ES-I3 (cell line): ENCODE measurements around the gene HOXA7.

ENCODE experiments used
- H3K36me3 ChIP-seq: 2 replicates; pipeline ENCODE4 v1.6.1; 2013; ENCODE audit warnings: mild to moderate bottlenecking, low read length, control low read depth, moderate library complexity; ENCODE audit not compliant: insufficient read depth
- H3K4me1 ChIP-seq: 2 replicates; pipeline ENCODE4 v1.6.1; 2013; ENCODE audit warnings: mild to moderate bottlenecking, control low read depth, low read length; ENCODE audit not compliant: insufficient read depth
- H3K9ac ChIP-seq: 2 replicates; pipeline ENCODE4 v1.6.1; 2013; ENCODE audit warnings: low read depth, mild to moderate bottlenecking, low read length, moderate library complexity
- H3K9me3 ChIP-seq: 2 replicates; pipeline ENCODE4 v1.6.1; 2013; ENCODE audit warnings: mild to moderate bottlenecking, low read length, moderate library complexity; ENCODE audit not compliant: control insufficient read depth, insufficient read depth

Gene HOXA7

DNA sequence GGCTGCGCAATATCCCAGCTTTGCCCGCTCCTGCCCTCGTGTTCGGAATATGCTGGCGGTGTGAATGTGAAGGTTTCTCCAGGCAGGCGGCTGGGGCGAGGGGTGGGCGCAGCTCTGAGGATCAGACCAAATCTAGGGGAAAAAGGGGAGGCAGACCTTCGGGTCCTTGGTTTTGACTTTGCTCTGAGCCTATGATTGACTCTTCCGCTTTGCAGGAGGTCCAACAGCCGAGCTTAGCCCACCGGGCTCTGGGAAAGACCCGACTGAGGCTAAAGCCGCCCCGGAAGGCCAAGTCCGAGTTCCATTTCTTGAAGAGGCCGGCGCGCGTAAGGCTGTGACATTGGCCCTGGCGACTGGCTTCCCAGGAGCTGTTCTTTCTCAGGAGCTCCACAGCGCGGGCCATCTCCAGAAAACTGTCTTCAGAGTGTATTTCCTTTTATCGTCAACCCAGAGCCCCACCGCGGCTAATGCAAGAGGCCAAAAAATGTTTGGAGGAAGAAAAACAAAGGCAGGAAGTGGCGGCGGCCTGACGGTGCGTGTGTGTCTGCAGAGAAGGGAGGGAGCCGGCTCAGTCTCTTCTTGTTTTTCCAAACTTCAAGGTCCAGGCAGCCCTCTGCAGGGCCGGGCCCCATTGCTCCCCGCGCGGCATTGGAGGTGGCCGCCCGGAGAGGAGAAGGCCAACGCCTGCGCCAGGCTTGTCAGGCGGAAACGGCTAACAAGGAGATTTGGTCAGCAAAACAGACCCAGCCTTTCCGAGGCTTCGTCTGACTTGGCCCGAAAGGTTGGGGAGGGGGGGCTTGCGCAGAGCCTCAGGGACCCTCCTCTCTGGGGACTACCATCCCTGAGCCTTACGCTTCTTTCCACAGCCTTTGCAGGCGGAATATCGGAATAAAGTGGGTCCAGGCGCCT is 32.2 kb upstream of the HOXA7 start:
- no peaks in the 10 kb centered on the region for H3K9me3 ChIP-seq
- no peaks in the 10 kb centered on the region for H3K36me3 ChIP-seq
- H3K4me1 ChIP-seq = peaks cover 11% of the 10 kb centered on the region; the same call in 1 of the 2 replicates
- no peak overlapping the region; the same call in 1 of the 2 replicates for H3K9ac ChIP-seq

GRCh38 chr7:27187475-27188385 is 31.3 kb upstream of the HOXA7 start:
- no peaks in the 10 kb centered on the region for H3K36me3 ChIP-seq
- no peaks in the 10 kb centered on the region for H3K9me3 ChIP-seq
- H3K9ac ChIP-seq = no peak overlapping the region
- H3K4me1 ChIP-seq = peaks cover 11% of the 10 kb centered on the region; the same call in 1 of the 2 replicates

DNA sequence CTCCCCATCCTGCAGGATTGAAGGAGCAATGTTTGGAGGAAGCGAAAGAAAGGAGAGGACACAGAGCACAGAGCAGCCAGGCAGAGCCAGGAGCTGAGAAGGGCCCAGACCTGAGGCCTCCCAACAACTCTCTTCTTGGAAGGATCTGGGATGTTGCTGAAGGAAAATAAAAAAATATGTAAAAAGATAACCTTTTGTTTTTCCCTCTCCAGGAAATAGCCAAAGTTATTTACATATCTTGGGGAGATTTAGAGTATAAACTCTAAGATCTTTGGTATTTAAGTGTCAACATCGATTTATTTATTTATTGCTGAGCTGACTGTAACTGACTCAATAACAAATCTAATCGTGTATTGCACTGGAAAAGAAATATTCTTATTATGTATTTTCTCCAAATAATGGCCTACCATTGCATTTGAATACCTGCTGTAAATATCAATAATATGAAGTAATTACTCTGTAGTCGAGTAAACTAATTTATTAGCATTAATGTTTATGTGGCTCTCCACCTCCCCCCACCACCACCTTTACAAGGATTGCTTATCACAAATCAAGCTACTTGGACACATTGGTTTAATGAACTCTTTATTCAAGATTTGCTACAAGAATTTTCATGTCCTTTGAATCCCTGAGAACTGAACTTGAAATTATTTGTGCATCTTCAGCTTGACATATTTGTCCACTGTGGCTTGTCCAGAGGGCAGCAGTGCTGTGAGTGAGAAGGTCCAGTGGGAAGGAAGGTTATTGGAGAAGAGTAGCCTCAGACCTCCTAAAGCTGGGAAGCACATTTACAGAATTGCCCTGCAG is 30.4 kb upstream of the HOXA7 start:
- H3K36me3 ChIP-seq = no peaks in the 10 kb centered on the region
- no peaks in the 10 kb centered on the region for H3K9me3 ChIP-seq
- no peak overlapping the region for H3K9ac ChIP-seq
- peaks cover 11% of the 10 kb centered on the region; the same call in 1 of the 2 replicates for H3K4me1 ChIP-seq

GRCh38 chr7:27185854-27186667 is 29.6 kb upstream of the HOXA7 start:
- Histone ChIP-seq H3K36me3 (no peaks in the 10 kb centered on the region), H3K9me3 (no peaks in the 10 kb centered on the region), H3K9ac (no peak overlapping the region), H3K4me1 (peaks cover 7% of the 10 kb centered on the region; the same call in 1 of the 2 replicates)

DNA sequence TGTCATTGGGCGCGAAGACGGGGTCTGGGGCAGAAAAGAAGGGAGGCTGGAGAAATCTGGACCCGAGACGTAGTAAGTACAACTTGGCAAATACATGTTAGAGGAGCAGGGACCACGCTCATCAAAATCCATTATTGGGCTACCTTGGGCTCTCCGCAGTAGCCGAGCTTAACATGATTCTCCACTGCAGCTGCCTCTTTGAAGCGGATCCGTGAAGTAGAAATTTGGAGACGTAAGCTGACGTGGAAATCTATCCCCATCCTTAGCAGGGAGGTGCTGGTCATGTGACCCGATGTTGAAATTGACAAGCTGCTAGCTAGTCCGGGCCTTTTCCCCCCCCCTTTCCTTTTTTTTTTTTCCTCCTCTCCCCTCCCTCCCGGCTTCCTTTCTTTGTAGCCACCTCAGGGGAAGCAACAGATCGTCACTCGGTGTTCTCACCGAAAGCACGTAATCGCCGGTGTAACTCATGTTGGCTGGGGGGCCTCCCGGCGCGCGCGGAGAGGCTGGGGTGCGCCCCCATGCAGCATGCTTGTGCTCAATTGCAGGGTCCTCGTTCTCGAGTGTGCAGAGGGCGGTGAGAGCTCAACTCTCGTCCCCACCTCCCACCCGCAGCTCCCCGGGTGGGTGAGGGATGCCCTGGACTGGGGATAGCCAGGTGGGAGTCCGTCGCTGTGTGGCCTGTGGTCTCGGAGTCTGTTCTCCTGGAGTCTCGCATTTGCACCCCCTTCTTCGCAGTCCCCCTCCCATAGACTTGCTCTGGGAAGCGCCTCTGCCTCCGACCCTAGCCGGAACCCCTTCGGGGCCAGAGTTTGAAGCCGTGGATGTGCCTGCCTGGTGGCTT is 28.8 kb upstream of the HOXA7 start, which contains the start of gene HOXA11:
Gene HOXA11, minus strand, starts transcription at position 220 of the 841 bp plus-strand sequence. Its CDS starts 88 bp downstream, at position 132.
- peak within 1 kb of the TSS; percentile 44; the same call in 1 of the 2 replicates for H3K9ac ChIP-seq

GRCh38 chr7:27184337-27185012 is 28.0 kb upstream of the HOXA7 start:
- peaks cover 7% of the 10 kb centered on the region; the same call in 1 of the 2 replicates for H3K4me1 ChIP-seq
- H3K9ac ChIP-seq = peak overlapping the region; percentile 44; the same call in 1 of the 2 replicates
- H3K36me3 ChIP-seq = no peaks in the 10 kb centered on the region
- H3K9me3 ChIP-seq = no peaks in the 10 kb centered on the region

More for the DNA sequence above, 28.8 kb upstream of the HOXA7 start, which contains the start of gene HOXA11:
- Histone ChIP-seq H3K4me1 (peaks cover 7% of the 10 kb centered on the region; the same call in 1 of the 2 replicates), H3K36me3 (no peaks in the 10 kb centered on the region), H3K9me3 (no peaks in the 10 kb centered on the region)

DNA sequence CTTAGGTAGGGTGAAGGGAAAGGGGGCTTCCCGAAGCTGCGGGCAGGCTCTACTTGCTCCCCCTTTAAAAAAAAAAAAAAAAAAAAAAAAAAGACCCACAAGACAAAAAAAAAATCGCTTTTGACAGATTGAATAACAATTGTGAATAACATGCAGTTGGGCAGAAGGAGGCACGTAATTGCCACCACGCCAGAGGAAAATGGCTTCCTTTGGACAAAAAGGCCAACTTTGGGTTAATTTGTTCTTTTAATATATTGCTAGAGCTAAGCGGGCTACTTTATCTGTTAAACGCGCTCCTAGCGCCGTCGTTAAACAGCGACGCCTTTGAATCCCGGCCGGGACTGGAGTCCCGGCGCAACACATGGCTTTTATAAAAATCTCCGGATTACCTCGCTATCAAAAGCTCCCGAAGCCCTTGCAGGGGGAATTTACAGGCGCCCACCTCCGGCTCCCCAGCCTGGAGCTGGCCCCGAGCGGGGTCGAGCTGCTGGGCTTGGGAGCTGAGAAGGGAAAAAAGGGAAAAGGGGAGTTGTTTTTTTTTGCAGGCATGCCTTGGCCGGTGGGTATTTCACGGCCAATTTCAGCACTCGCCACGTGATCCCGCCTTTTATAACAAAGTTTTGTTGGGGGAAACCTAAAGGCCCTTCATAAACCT is 27.3 kb upstream of the HOXA7 start:
- Histone ChIP-seq H3K9ac (peak overlapping the region; percentile 44; the same call in 1 of the 2 replicates), H3K36me3 (no peaks in the 10 kb centered on the region), H3K4me1 (peaks cover 7% of the 10 kb centered on the region; the same call in 1 of the 2 replicates), H3K9me3 (no peaks in the 10 kb centered on the region)

DNA sequence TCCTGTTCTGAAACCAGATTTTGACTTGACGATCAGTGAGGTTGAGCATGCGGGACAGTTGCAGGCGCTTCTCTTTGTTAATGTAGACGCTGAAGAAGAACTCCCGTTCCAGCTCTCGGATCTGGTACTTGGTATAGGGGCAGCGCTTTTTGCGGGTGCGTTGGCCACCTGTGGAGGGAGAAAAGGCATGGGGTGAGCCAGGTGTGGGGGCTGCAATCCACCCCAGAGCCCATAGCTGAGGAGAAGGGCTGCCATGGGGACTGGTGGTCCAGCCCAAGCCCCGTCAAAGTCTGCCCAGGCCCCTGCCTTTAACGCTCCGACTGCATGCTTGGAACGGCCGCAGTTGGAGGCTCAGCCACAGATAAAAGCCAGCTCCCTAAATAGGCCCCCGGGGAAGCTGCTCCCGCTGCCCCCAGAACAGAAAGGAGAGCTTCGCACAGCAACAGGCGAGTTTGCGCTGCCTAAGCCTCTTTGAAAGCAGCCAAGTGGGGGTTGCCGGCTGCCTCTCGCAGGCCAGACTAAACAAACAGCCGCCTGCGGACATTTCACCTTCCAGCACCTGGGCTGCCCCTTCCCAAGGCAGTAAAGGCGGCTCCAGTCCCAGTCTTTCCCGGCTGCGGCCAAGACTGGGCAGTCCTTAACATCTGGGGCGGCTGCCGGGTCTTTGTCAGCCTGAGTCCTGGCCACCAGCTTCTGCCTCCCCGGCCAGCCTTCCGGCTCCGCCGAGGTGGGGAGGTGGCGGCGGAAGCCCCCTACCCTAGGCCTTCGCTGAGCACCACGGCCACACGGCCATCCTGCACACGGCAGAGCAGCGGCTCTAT is 26.6 kb upstream of the HOXA7 start:
- Histone ChIP-seq H3K4me1 (peaks cover 7% of the 10 kb centered on the region; the same call in 1 of the 2 replicates), H3K9me3 (no peaks in the 10 kb centered on the region), H3K9ac (peak overlapping the region; percentile 44; the same call in 1 of the 2 replicates)

GRCh38 chr7:27182285-27182841 is 25.9 kb upstream of the HOXA7 start:
- H3K9ac ChIP-seq = no peak overlapping the region

More for the DNA sequence above, 26.6 kb upstream of the HOXA7 start:
- H3K36me3 ChIP-seq = no peaks in the 10 kb centered on the region

DNA sequence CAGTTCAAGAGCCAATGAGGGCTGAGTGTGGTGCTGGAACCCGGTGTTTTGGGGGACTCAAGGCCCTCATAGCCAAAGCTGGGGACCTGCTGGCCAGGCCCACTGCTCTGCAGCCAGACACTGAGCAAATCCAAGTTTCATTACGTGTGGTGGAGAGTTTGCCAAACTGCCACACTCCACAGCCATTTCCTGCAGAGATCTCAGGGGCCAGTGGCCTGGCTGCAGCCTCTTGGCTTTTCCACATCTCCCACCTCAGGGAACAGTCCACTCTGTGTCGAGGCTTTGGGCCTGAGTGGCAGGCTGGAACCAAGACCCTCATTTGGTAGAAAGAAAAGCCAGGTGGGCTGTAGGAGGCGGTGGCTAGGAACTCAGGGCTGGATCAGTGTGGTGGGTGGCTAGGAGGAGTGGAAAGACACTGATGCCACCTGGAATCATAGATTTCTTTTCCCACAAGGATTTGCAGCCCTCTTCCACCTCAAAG is 25.4 kb upstream of the HOXA7 start:
- Histone ChIP-seq H3K4me1 (peaks cover 7% of the 10 kb centered on the region; the same call in 1 of the 2 replicates), H3K9ac (no peak overlapping the region), H3K36me3 (no peaks in the 10 kb centered on the region)

More at GRCh38 chr7:27182285-27182841, 25.9 kb upstream of the HOXA7 start:
- H3K4me1 ChIP-seq = peaks cover 7% of the 10 kb centered on the region; the same call in 1 of the 2 replicates
- no peaks in the 10 kb centered on the region for H3K36me3 ChIP-seq
- no peaks in the 10 kb centered on the region for H3K9me3 ChIP-seq

More for the DNA sequence above, 25.4 kb upstream of the HOXA7 start:
- no peaks in the 10 kb centered on the region for H3K9me3 ChIP-seq
